Transverse colon (tissue), 4 donors: ENCODE measurements around the gene GAGE12F.
"Not testable (repeated sequence)": the region's sequence is repeated elsewhere in the genome, so short reads cannot be mapped to it uniquely, and the experiment has no call there.

Source experiments
- CTCF ChIP-seq, 5 experiments: fragments of 200-600 bp in 3 of 5; fragments of 450-650 bp in 2 of 5; sonication (generic) in 3 of 5; IDR thresholded peaks; 1 replicate in 2 of 5; 2 replicates in 3 of 5; pipeline ENCODE4 v1.5.1; 2016 to 2017; ENCODE audit warnings: antibody characterized with exemption in 5 of 5, inconsistent platforms in 3 of 5, mild to moderate bottlenecking in 2 of 5, moderate library complexity in 1 of 5
- EP300 ChIP-seq: sonication (generic); formaldehyde crosslinking; IDR thresholded peaks from one replicate; pipeline ENCODE4 v1.6.1; 2017; ENCODE audit warnings: antibody characterized with exemption, low read depth
- POLR2A ChIP-seq: fragments of 450-650 bp; IDR thresholded peaks from one replicate; pipeline ENCODE4 v1.6.1; 2016; ENCODE audit warnings: antibody characterized with exemption, mild to moderate bottlenecking, moderate library complexity
- POLR2AphosphoS5 ChIP-seq, 3 donors: sonication (generic); formaldehyde crosslinking; IDR thresholded peaks; one replicate each; pipeline ENCODE4 v1.6.1; 2016; ENCODE audit warnings: antibody characterized with exemption in 3 of 3

- TF ChIP-seq POLR2A; CTCF (IDR thresholded peaks at IDR 0.05); POLR2AphosphoS5 (IDR thresholded peaks at IDR 0.05); EP300: not testable (repeated sequence)
Measured at GRCh38 chrX:49570100-49570499, 9.5 kb downstream of the GAGE12F start, which contains the start of gene GAGE12G.
